HG03439 (cell line): ENCODE measurements around the gene HELZ.

Source experiments
- ATAC-seq: cut with Tn5 transposase; IDR thresholded peaks from one replicate; pipeline ENCODE4 v1.9.1; 2021; ENCODE audit warnings: mild to moderate bottlenecking, moderate library complexity; ENCODE audit not compliant: unreplicated experiment

The HELZ gene

GRCh38 chr17:67092291-67092690, 152.7 kb downstream of the HELZ start:
- ATAC-seq = no peak

GRCh38 chr17:67090341-67090740, 154.7 kb downstream of the HELZ start:
- no peak for ATAC-seq

GRCh38 chr17:67088639-67089038, 156.4 kb downstream of the HELZ start:
- no peak for ATAC-seq

DNA sequence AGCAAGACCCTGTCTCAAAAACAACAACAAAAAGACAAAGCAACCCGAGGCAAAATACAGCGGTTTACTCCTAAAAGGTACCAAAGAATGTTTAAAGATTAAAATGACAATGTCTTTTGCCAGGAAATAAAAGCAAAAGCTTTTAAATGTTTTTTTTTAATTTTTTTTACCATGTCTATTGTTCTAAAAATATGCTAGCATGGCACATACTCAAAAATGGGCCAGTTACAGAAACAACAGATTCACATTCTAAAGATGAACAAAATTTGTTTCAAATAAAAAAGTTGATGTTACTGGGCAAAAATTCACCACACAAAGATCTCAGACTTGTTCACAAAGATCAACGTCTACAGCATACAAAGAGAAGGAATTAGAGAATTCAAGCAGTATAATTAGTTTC, 159.6 kb downstream of the HELZ start:
- no peak for ATAC-seq

- ATAC-seq = no peak
These were observed 162.9 kb downstream of the HELZ start for GRCh38 chr17:67082107-67082506.

GRCh38 chr17:67080804-67081203, 164.2 kb downstream of the HELZ start:
- ATAC-seq = no peak

GRCh38 chr17:67079491-67079890, 165.5 kb downstream of the HELZ start:
- no peak for ATAC-seq

GRCh38 chr17:67078292-67078691, 166.7 kb downstream of the HELZ start:
- ATAC-seq = no peak

DNA sequence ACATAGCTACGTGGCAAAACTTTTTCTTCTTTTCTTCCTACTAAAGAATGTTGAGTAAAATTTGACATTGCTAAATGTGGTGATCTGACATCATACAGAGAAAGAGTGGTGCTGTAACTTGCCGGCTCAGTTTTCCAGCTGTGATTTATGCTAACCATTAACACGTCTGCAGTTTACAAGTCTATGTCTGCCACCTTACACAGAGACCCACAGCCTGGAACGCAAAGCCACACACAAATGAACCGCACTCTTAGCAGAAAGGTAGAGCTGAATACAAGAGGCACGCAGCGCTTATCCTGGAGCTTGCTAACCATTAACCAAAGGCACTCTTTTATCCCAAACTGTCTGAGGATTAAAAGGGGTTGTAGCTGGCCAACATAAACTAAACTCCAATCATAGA, 168.7 kb downstream of the HELZ start:
- ATAC-seq = no peak

GRCh38 chr17:67074781-67075180, 170.2 kb downstream of the HELZ start:
- ATAC-seq = no peak

DNA sequence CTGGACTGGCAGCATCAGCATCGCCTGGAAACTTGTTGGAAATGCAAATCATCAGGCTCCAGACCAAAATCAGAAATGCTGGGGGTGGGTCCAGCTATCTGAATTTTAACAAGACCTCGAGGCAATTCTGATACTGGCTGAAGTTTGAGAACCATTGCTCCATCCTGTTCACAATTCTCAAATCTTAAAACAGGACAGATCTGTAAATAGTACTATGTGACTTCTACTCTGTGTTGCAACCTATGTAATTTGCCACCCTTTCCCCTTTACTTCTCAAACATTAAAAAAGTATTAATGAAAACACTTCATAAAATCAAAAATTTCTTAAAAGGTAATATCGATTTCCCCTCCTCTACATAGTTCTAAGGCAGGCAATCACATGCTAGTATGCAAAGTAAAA, 172.1 kb downstream of the HELZ start:
- no peak for ATAC-seq

DNA sequence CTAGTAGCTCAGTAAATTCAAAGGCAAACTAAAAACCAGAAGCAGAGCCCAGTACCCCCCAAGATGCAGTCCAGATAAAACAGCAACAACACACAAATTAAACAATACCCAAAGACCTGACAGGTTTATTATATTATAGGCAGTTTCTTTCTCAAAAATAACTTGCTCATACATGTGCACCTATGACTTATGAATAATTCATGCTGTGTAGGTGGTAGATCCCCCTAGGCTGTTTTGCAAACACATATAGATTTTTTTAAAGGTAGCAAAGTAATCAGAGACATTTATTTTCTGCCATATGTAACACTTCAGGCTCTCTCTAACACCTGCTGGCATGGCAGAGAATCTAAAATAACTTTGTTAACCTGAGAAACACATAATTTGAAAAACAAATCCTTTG, 173.4 kb downstream of the HELZ start:
- ATAC-seq = no peak

DNA sequence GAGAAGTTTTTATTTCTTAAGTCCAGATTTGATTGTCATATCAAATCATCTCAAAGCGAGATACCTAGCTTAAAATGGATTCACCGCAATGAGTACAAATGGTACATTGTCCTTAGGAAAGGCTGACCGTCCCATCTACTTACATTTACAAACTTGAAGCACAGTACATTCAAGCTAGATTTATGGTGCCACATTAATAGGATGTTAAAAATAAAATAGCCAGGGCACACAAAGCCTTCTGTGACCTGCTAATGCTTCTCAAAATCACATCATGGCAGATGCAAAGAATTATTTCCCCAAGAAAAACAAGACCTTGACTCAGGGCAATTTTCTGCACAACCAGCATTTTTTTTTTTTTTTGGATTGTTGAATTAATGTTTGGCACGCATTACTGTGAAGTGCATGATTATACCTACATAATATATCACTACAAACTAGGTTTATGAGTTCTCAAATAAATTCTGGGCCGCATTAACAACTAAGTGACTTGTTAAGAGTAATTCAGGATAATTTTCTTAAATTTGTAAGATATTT, 175.3 kb downstream of the HELZ start:
- ATAC-seq = no peak

GRCh38 chr17:67068999-67069398, 176.0 kb downstream of the HELZ start:
- ATAC-seq = no peak

- ATAC-seq = no peak
These were observed 177.2 kb downstream of the HELZ start for GRCh38 chr17:67067571-67068482.

DNA sequence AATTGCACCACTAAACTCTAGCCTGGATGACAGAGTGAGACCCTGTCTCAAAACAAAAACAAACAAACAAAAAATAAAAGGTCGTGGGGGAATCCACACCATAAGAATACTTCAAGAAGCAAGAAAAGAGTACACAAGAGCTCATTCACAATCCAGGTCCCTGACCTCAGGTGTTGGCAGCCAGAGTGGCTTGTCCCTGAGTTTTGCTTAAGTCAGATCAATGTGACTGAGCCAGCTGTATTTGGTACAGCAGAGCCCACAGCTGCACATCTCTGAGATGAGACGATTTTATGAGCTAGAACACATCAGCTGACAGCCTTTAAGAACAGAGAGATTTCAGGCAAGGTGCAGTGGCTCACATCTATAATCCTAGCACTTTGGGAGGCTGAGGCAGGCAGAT, 178.3 kb downstream of the HELZ start:
- ATAC-seq = no peak

DNA sequence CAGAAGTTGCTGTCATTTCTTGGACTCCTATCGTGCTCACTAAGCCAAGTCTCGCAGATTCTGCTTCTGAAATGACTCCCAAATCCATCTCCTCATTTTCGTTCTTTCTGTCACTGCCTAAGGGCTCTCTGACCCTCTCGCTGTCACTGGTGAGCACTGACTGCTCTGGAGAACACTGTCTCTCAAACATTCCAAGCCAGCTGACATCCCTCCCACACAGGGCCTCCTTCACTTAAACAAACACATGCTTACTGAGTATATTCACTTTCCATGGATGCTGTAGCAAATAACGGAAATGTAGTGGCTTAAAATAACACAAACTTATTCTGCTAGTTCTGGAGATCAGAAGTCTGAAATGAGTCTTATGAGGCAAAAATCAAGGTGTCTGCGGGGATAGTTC, 181.9 kb downstream of the HELZ start:
- no peak for ATAC-seq

GRCh38 chr17:67059372-67059771, 185.6 kb downstream of the HELZ start:
- no peak for ATAC-seq

GRCh38 chr17:67058036-67058435, 187.0 kb downstream of the HELZ start:
- ATAC-seq = no peak

GRCh38 chr17:67056746-67057490, 188.1 kb downstream of the HELZ start:
- ATAC-seq = no peak

GRCh38 chr17:67055811-67056745, 188.9 kb downstream of the HELZ start:
- ATAC-seq = no peak
